Astrocyte (in vitro differentiated cells and primary cell): ENCODE data around the gene VSTM2L.

Experiments used
- EZH2 ChIP-seq: IDR thresholded peaks from 2 replicates; pipeline ENCODE4 v1.6.1; 2012; ENCODE audit warnings: mild to moderate bottlenecking, low read length, inconsistent platforms; ENCODE audit not compliant: insufficient read depth
- TF ChIP-seq, protein P1 (sequence below): IDR thresholded peaks from 2 replicates; pipeline ENCODE4 v1.5.1; 2011; ENCODE audit warnings: low read depth, mild to moderate bottlenecking, inconsistent platforms, low read length, moderate library complexity; ENCODE audit not compliant: insufficient read depth

GRCh38 chr20:37977786-37978185, 74.9 kb downstream of the VSTM2L start:
- TF ChIP-seq, protein P1, sequence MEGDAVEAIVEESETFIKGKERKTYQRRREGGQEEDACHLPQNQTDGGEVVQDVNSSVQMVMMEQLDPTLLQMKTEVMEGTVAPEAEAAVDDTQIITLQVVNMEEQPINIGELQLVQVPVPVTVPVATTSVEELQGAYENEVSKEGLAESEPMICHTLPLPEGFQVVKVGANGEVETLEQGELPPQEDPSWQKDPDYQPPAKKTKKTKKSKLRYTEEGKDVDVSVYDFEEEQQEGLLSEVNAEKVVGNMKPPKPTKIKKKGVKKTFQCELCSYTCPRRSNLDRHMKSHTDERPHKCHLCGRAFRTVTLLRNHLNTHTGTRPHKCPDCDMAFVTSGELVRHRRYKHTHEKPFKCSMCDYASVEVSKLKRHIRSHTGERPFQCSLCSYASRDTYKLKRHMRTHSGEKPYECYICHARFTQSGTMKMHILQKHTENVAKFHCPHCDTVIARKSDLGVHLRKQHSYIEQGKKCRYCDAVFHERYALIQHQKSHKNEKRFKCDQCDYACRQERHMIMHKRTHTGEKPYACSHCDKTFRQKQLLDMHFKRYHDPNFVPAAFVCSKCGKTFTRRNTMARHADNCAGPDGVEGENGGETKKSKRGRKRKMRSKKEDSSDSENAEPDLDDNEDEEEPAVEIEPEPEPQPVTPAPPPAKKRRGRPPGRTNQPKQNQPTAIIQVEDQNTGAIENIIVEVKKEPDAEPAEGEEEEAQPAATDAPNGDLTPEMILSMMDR = no peak
- no peak for TF ChIP-seq EZH2
